NCI-H2081 treated with DMSO at 0.1 percent for 48 hours (cell line): ENCODE measurements around the gene CARMIL1.

Source experiments
- DNase-seq: peaks from one replicate; lab custom pipeline; 2025; lab: John Stamatoyannopoulos, UW

CARMIL1 gene

DNA sequence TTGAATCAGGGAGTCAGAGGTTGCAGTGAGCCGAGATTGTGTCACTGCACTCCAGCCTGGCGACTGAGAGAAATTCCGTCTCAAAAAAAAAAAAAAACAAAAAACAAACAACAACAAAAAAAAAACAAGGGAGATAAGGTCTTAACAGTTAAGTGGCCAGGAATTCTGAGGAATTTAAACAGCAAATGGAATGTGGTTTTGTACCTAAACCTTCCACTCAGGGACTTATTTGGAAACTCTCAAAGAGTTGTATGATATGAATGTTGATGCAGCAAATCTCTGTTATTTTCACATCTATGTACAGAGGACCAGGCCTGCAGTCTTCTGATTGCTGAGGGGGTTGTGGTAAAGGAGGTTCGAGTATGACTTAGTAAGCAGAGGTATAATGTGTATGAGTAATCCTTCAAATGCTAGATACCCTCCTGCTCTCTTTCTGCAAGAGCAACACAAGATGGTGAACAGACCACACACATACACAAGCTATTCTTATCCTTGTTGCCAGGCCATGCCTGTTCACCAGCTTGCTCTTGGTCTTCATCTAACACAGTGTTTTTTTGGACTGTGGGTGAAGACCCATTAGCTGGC lies 197.9 kb downstream of the CARMIL1 start:
- DNase-seq, result no peak

GRCh38 chr6:25478973-25479372 lies 199.8 kb downstream of the CARMIL1 start:
- DNase-seq, result no peak

GRCh38 chr6:25481267-25481666 lies 202.1 kb downstream of the CARMIL1 start:
- DNase-seq, result no peak

- DNase-seq, result no peak
These were observed 203.8 kb downstream of the CARMIL1 start for GRCh38 chr6:25482996-25483395.

- no peak for DNase-seq
These were observed 204.8 kb downstream of the CARMIL1 start for GRCh38 chr6:25483943-25484342.

GRCh38 chr6:25484900-25485299 lies 205.7 kb downstream of the CARMIL1 start:
- no peak for DNase-seq

DNA sequence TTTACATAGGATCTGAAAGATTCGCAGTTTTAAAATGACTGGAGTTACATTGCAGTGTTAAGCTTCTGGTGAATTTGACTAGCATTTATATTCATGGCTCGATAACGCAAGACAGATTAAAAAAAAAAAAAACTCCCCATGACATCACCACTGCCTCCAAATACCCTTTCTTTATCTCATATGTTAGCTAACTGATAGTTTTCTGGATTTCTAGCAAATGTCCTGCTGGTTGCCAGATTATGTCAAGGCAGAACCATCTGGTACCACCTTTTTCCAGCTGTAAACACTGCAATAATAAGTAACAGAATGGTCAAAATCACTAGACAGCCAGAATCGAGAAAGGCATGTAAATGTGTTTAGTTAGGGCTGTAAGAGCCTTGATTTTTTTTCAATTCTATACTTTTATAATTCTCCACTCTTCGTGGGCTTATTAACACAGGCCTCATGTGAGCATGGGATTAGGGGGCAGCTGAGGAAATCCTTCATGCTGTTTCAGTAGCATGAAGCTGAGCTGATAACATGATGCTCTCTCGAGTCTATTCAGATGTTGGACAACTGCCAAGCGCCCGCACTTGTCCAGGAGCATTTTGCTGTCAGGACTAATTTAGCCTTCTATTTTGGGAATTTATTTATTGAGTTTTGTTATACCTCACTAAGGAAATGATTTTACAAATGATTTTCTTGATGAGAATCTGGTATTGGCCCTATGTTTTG lies 206.8 kb downstream of the CARMIL1 start:
- DNase-seq, result peak; percentile 4

DNA sequence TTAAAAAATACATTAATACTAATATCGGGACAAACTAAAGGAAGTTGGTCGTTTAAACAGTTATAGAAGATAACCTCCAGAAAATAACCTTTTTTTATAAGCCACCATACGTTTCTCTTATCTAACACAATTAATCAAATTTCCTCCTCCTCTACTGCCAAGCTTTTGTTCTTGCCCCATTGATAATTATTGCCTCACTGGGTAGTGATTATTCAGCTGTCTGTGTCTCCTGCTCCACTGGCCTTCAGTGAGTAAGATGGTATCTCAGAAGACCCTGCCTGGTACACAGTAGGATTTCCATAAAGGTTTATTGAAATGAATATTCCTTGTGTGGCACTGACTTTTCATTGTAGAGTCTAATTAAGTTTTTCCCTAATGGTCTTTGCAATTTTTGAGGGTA lies 207.4 kb downstream of the CARMIL1 start:
- DNase-seq, result no peak

GRCh38 chr6:25487012-25487411 lies 207.8 kb downstream of the CARMIL1 start:
- no peak for DNase-seq

DNA sequence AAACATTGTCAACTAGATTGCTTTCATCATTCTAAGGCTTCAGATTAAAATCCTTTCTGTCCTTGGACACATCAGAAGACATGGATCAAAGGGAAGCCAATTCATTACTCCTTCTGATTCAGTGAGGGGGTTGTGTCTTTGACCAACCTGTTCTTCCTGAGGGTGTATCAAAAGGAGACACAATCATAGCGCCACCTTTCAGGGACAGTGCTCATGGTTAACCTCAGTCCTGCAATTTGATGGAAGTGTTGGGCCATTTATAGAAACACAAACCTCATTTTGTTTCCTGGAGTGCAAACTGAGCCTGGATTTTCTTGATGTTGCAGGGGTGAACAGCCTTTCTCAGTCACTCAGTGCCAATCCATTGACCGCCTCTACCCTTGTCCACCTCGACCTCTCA lies 209.0 kb downstream of the CARMIL1 start:
- DNase-seq, result no peak

GRCh38 chr6:25489399-25489798 lies 210.2 kb downstream of the CARMIL1 start:
- DNase-seq, result no peak

DNA sequence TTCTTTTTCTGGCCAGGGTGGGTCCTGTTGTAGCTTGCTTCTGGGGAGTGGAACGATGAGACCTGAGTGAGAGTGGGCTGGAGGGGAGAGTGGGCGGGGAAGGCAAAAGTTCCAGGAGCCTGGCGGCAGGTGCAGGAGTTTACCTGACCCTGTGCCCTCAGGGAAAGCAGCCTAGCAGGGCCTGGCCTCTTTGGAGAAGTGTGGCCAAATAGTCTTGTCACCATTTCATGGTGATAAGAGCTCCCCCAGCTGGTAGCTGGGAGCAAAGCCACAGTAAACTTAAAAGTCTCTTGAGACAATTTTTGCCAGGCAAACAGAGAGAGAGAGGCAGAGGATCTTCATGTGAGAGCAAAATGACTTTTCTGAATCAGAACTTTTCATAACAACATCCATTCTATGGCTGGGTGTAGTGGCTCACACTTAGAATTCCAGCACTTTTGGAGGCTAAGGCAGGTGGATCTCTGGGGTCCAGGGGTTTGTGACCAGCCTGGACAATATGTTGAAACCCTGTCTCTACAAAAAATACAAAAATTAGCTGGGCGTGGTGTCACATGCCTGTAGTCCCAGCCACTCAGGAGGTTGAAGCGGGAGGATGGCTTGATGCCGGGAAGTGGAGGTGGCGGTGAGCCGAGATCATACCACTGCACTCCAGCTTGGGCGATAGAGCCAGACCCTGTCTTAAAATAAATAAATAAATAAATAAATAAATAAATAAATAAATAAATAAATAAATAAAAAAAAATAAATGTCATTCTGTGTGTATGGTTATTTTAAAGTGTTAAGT lies 211.0 kb downstream of the CARMIL1 start:
- peak; percentile 52 for DNase-seq

- DNase-seq, result no peak
These were observed 213.8 kb downstream of the CARMIL1 start for GRCh38 chr6:25492951-25493350.

DNA sequence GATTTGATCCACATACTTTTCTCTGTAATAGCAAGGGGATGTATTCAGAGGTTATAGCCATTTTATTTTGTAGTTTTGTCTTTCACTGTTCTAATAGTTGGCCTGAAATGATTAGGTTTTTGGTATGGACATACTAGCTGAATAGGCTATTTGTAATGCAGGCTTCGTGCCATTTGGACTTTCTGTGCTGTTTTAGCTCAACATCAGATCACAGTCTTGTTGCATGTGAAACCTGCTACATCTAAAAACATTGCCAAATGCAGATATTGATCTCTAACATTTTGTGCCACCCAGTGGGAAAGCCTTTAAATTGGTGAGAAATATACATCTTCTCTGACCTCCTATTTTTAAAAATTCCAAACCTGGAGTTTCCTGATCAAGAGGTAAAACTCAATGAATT lies 215.3 kb downstream of the CARMIL1 start:
- DNase-seq, result no peak

- DNase-seq, result no peak
These were observed 218.3 kb downstream of the CARMIL1 start for GRCh38 chr6:25497383-25498040.

DNA sequence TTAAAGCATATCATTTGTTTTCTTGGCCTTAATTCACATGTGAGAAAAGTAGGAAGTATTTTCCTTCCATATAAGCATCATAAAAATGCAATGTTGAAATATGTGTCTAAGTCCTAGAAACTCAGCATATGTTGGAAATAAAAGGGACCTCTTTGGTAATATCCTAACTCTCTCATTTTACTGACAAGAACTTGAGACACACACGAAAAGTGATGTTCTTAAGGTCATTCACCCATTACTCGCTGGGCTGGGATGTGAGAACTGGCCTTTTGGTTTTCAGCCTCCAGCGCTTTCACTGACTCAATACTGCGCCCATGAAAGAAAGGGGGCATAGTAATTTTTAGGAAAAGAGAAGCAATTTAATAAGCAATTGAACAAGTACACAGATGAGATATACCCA lies 219.3 kb downstream of the CARMIL1 start:
- DNase-seq, result no peak

- DNase-seq, result no peak
These were observed 220.6 kb downstream of the CARMIL1 start for GRCh38 chr6:25499615-25500235.

- no peak for DNase-seq
These were observed 224.5 kb downstream of the CARMIL1 start for GRCh38 chr6:25503686-25504085.

- no peak for DNase-seq
These were observed 225.5 kb downstream of the CARMIL1 start for GRCh38 chr6:25504661-25505060.

DNA sequence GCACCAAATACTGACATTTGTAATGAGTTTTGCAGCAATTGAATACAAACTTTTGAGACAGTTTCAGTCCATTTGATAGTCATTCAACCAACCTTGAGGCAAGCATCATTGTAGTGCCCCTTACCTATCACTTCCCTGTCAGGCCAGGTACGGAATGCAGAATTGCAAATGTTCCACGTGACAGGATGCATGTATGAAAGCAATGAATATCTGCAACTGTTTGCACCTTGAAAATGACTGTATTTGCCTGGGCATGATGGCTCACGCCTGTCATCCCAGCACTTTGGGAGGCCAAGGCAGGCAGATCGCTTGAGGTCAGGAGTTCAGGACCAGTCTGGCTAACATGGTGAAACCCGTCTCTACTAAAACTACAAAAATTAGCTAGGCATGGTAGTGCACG lies 226.8 kb downstream of the CARMIL1 start:
- DNase-seq, result no peak

GRCh38 chr6:25508051-25508450 lies 228.9 kb downstream of the CARMIL1 start:
- DNase-seq, result no peak

DNA sequence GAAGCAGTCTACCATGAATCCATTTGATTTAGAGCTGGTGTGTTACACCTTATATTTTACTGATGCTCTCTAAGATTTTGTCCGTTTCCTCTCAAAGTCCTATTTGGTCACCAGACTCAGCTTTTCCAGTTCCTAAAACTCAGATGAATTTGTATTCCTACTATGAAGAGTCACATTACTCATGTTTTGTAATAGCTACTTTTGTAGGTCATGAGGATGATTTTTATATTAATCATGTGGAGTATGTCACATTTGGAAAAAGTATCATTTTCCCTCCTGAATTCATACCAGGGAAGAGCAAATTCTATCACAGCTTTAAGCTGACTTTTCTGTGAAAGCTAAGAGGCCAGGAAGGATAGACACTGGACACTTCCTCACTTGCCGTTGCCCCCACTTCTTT lies 232.2 kb downstream of the CARMIL1 start:
- DNase-seq, result no peak
